Caco-2 (cell line): ENCODE results near the gene RNF32. TPM values are rescaled to one million over a fixed set of nuclear protein-coding genes. Genes with fewer than 3 reads are reported as not detected.

Source experiments
- Bru-seq: library from RNA; stranded (reverse); fragments of 400-500 nt; gene quantifications from one replicate; lab custom pipeline; 2021; lab: Mats Ljungman, UMichigan
- BruChase-seq, 2 experiments: library from RNA; stranded (reverse); fragments of 400-500 nt; gene quantifications; one replicate each; lab custom pipeline; 2021; lab: Mats Ljungman, UMichigan
- BruUV-seq: library from RNA; stranded (reverse); fragments of 400-500 nt; replicated peaks from 2 replicates; lab custom pipeline; 2021; lab: Mats Ljungman, UMichigan
- CTCF ChIA-PET: fragments of 300-600 bp; sonication (Branson Sonifier 250); formaldehyde crosslinking; loops from one replicate; lab custom pipeline; 2022; ENCODE audit warnings: antibody characterized with exemption; lab: Charles Lee
- POLR2A ChIA-PET: fragments of 300-600 bp; sonication (Branson Sonifier 250); formaldehyde crosslinking; loops from one replicate; lab custom pipeline; 2022; ENCODE audit warnings: antibody characterized with exemption; lab: Charles Lee
- DNase-seq, 2 experiments: peaks; one replicate each; pipeline versions ENCODE4 v3.0.0 to v3.0.0-alpha.2; 2020 to 2022
- H3K27me3 ChIP-seq: replicated peaks from 2 replicates; pipeline ENCODE4 v1.6.0; 2011; ENCODE audit warnings: low read length; ENCODE audit not compliant: control insufficient read depth, insufficient read depth
- H3K36me3 ChIP-seq: 2 replicates; pipeline ENCODE4 v1.5.1; 2011; ENCODE audit warnings: low read length; ENCODE audit not compliant: control insufficient read depth, insufficient read depth
- H3K4me1 ChIP-seq: fragments of 250-450 bp; sonication (Bioruptor Pico); 2 replicates; pipeline ENCODE4 v1.5.1; 2020; ENCODE audit warnings: mild to moderate bottlenecking
- H3K4me3 ChIP-seq: 2 replicates; pipeline ENCODE4 v1.5.1; 2011; ENCODE audit warnings: low read depth, mild to moderate bottlenecking, control low read depth, low read length
- H3K9me3 ChIP-seq: fragments of 250-450 bp; sonication (Bioruptor Pico); 2 replicates; pipeline ENCODE4 v1.5.1; 2020; ENCODE audit warnings: mild to moderate bottlenecking, moderate library complexity
- H3K27ac Mint-ChIP-seq: one replicate; pipeline ENCODE4 v1.8.0; 2022; ENCODE audit warnings: mixed read lengths; ENCODE audit not compliant: unreplicated experiment
- H3K27me3 Mint-ChIP-seq: one replicate; pipeline ENCODE4 v1.8.0; 2022; ENCODE audit warnings: mixed read lengths; ENCODE audit not compliant: insufficient read depth, unreplicated experiment
- H3K36me3 Mint-ChIP-seq: one replicate; pipeline ENCODE4 v1.8.0; 2022; ENCODE audit warnings: mild to moderate bottlenecking, mixed read lengths; ENCODE audit not compliant: insufficient read depth, unreplicated experiment
- H3K4me1 Mint-ChIP-seq: one replicate; pipeline ENCODE4 v1.8.0; 2022; ENCODE audit warnings: low read depth, mixed read lengths; ENCODE audit not compliant: unreplicated experiment
- H3K4me3 Mint-ChIP-seq: one replicate; pipeline ENCODE4 v1.8.0; 2022; ENCODE audit warnings: mild to moderate bottlenecking, moderate library complexity, mixed read lengths; ENCODE audit not compliant: unreplicated experiment
- H3K9me3 Mint-ChIP-seq: one replicate; pipeline ENCODE4 v1.8.0; 2022; ENCODE audit warnings: mixed read lengths; ENCODE audit not compliant: unreplicated experiment
- CTCF ChIP-seq, 2 experiments: fragments of 200-600 bp in 1 of 2; IDR thresholded peaks; 1 replicate in 1 of 2; 2 replicates in 1 of 2; pipeline versions ENCODE4 v1.5.1 to v1.8.0; 2011 to 2022; ENCODE audit warnings: antibody characterized with exemption in 1 of 2, control low read depth in 1 of 2, inconsistent platforms in 1 of 2, low read depth in 1 of 2, low read length in 1 of 2, mild to moderate bottlenecking in 1 of 2, moderate library complexity in 1 of 2; ENCODE audit not compliant: insufficient read depth in 1 of 2, severe bottlenecking in 1 of 2, unreplicated experiment in 1 of 2
- intact Hi-C: fragments of 100-400 bp; cut with micrococcal nuclease; formaldehyde crosslinking; loops from one replicate; pipeline ENCODE4 v1.10.0; 2022; ENCODE audit not compliant: unreplicated experiment
- long read RNA-seq: library from polyadenylated mRNA; stranded (forward); transcript quantifications from one replicate; pipeline ENCODE4 v2.0.0, GENCODE V29; 2022
- total RNA-seq: library from RNA; stranded (reverse); gene quantifications from 2 replicates; pipeline ENCODE4 v1.2.3, GENCODE V29; 2022

RNF32 gene
- total RNA-seq (24.1 and 26.0 TPM in 2 replicates), Bru-seq, nascent RNA (percentile 86 among the genes with signal in this experiment), BruChase-seq, experiment 1, labeled RNA remaining after a 2-hour chase (percentile 83 among the genes with signal in this experiment), BruChase-seq, experiment 2, labeled RNA remaining after a 6-hour chase (percentile 77 among the genes with signal in this experiment)
- long read RNA-seq, partial matches to known transcripts = 5 of 25 reads
- long read RNA-seq, other reads (novel, unspliced or antisense) = 16 of 25 reads

DNA sequence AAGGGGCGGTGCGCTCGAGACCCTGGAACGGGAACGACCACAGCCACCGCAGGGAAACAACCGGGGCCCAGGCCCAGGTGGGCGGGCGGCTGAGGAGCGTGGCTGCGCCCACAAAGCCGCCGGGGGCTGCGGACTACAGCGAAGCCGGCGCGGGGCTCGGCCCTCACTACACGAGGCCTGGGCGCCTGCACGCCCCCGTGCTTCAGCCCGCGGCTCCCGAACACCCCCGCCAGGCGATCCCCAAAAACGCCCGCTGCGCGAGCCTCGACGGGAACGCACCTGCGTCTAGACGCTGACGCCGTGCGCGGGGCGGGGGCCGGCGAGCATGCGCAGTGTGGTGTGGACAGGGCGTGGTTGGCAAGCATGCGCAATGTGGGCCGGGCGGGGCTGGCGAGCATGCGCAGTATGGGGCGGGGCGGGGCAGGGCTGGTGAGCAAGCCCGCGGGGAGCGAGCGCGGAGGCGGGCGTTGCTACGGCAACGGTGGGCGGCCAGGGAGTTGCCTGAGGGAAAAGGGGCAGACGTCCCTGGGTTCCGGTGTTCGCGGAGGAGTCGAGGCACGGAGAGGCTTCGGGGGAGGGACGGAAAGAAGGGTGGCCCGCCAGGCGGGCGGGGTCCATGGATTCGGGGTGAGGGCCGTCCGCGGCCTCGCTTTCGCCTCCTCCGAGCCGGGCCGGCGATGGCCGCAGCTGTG lies at the start of gene RNF32:
TSS of gene RNF32 (plus strand) at position 518 of the 692 bp plus-strand sequence. CDS start 3,104 bp downstream, outside the sequence.
- peaks cover 19% of the 10 kb centered on the region for H3K4me1 ChIP-seq
- POLR2A ChIA-PET = interaction anchor here (0.8 to 2.1 kb wide), 8 partner anchors 9 to 31 kb away, joined by 3 to 22 read pairs (median 5); no protein-coding TSS in a partner anchor
- no peaks in the 10 kb centered on the region for H3K9me3 ChIP-seq
- Mint-ChIP-seq H3K27me3 (no peaks in the 10 kb centered on the region), H3K27ac (peak within 1 kb of the TSS; percentile 100), H3K4me1 (peaks cover 29% of the 10 kb centered on the region), H3K4me3 (peak within 1 kb of the TSS; percentile 99), H3K36me3 (peaks cover 56% of the 10 kb centered on the region), H3K9me3 (no peaks in the 10 kb centered on the region)
- peak within 1 kb of the TSS; percentile 72 for H3K4me3 ChIP-seq
- peak; percentile 99 for DNase-seq
- H3K36me3 ChIP-seq = no peaks in the 10 kb centered on the region; the same call in 1 of the 2 replicates
- intact Hi-C loops = loop anchor here (1.0 kb wide), 1 partner anchor 26 kb away; no protein-coding TSS in a partner anchor
- BruUV-seq = no TSS peak
- TF ChIP-seq CTCF (IDR thresholded peaks at IDR 0.05; ENCODE audit: insufficient read depth in 1 of 2, low read depth in 1 of 2, low read length in 1 of 2, severe bottlenecking in 1 of 2, unreplicated experiment in 1 of 2) = no peak
- CTCF ChIA-PET = interaction anchor here (0.9 to 1.4 kb wide), 3 partner anchors 9 to 123 kb away, joined by 3 to 7 read pairs (median 5); no protein-coding TSS in a partner anchor
- no peaks in the 10 kb centered on the region for H3K27me3 ChIP-seq

- H3K36me3 ChIP-seq = 0 out of 2 replicates have a peak, but pooled peaks cover 3% of the 10 kb centered on the region
- DNase-seq = no peak
- no peak for TF ChIP-seq CTCF (IDR thresholded peaks at IDR 0.05; ENCODE audit: insufficient read depth in 1 of 2, low read depth in 1 of 2, low read length in 1 of 2, severe bottlenecking in 1 of 2, unreplicated experiment in 1 of 2)
- ChIA-PET CTCF (no interaction called here), POLR2A (no interaction called here)
- H3K4me3 Mint-ChIP-seq = no peak overlapping the region
- intact Hi-C loops = no loop called here
- H3K4me1 ChIP-seq = no peaks in the 10 kb centered on the region
- no peaks in the 10 kb centered on the region for H3K9me3 ChIP-seq
- peaks cover 6% of the 10 kb centered on the region for H3K4me1 Mint-ChIP-seq
- BruUV-seq = no TSS peak
- H3K36me3 Mint-ChIP-seq = peaks cover 6% of the 10 kb centered on the region
- H3K27me3 Mint-ChIP-seq = no peaks in the 10 kb centered on the region
- peak overlapping the region; percentile 55 for H3K27ac Mint-ChIP-seq
- peaks cover 30% of the 10 kb centered on the region for H3K9me3 Mint-ChIP-seq
- no peak overlapping the region for H3K4me3 ChIP-seq
- H3K27me3 ChIP-seq = no peaks in the 10 kb centered on the region
These were observed 48.3 kb upstream of the RNF32 start for GRCh38 chr7:156592155-156592884.
